ENCODE data around the gene LRRC51.

DNA sequence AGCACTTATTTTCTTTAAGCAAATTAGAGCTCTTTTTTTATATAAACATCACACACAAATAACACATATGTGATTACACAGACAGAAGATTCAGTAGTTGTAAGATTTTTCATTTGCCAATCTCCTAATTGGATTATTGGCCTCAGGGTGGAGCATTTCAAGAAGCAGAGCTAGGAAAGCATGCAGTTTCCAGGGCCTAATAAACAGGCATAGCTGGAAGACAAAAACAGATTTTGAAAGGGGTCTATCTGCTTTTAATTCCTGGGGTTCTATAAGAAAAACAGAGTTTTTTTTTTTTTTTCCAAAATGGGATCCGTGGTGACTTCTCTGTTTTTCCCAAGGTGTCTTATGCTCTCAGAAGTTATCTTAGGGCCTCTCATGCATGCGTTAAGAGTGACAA lies 47.3 kb downstream of the LRRC51 start:
- TF ChIP-seq, protein P1, sequence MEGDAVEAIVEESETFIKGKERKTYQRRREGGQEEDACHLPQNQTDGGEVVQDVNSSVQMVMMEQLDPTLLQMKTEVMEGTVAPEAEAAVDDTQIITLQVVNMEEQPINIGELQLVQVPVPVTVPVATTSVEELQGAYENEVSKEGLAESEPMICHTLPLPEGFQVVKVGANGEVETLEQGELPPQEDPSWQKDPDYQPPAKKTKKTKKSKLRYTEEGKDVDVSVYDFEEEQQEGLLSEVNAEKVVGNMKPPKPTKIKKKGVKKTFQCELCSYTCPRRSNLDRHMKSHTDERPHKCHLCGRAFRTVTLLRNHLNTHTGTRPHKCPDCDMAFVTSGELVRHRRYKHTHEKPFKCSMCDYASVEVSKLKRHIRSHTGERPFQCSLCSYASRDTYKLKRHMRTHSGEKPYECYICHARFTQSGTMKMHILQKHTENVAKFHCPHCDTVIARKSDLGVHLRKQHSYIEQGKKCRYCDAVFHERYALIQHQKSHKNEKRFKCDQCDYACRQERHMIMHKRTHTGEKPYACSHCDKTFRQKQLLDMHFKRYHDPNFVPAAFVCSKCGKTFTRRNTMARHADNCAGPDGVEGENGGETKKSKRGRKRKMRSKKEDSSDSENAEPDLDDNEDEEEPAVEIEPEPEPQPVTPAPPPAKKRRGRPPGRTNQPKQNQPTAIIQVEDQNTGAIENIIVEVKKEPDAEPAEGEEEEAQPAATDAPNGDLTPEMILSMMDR (IDR thresholded peaks at IDR 0.05): no peak
- TF ChIP-seq POLR2A (IDR thresholded peaks at IDR 0.05; ENCODE audit: low read depth) (no peak), EP300 (IDR thresholded peaks at IDR 0.05) (no peak), POLR2AphosphoS5 (IDR thresholded peaks at IDR 0.05) (no peak)
